GM23338 (cell line): ENCODE results near the gene EGR2. TPM values are rescaled to one million over a fixed set of nuclear protein-coding genes. Genes with fewer than 3 reads are reported as not detected.

Experiments
- ATAC-seq: fragments of 200-7000 bp; cut with Tn5 transposase; 3 replicates; pipeline ENCODE4 v1.9.1; 2020
- DNase-seq: peaks from one replicate; pipeline ENCODE4 v3.0.0-alpha.2; 2015; ENCODE audit warnings: low spot score
- H2AFZ ChIP-seq: fragments of 200-600 bp; sonication (generic); 2 replicates; pipeline ENCODE4 v1.8.0; 2016; ENCODE audit warnings: antibody characterized with exemption, mild to moderate bottlenecking, moderate library complexity
- H3F3A ChIP-seq: fragments of 200-600 bp; sonication (generic); replicated peaks from 2 replicates; pipeline ENCODE4 v1.8.0; 2017; ENCODE audit warnings: antibody characterized with exemption, mixed run types, low read depth
- H3K27ac ChIP-seq: fragments of 200-600 bp; sonication (generic); 2 replicates; pipeline ENCODE4 v1.6.1; 2016; ENCODE audit warnings: low read depth
- H3K27me3 ChIP-seq: fragments of 200-600 bp; sonication (generic); 2 replicates; pipeline ENCODE4 v1.8.0; 2016; ENCODE audit warnings: mild to moderate bottlenecking, mixed run types, moderate library complexity; ENCODE audit not compliant: insufficient read depth
- H3K36me3 ChIP-seq: fragments of 200-600 bp; sonication (generic); 2 replicates; pipeline ENCODE4 v1.8.0; 2016; ENCODE audit warnings: mild to moderate bottlenecking; ENCODE audit not compliant: insufficient read depth
- H3K4me1 ChIP-seq: fragments of 200-600 bp; sonication (generic); 2 replicates; pipeline ENCODE4 v1.8.0; 2016; ENCODE audit warnings: mild to moderate bottlenecking, moderate library complexity; ENCODE audit not compliant: insufficient read depth
- H3K4me2 ChIP-seq: fragments of 200-600 bp; sonication (generic); 2 replicates; pipeline ENCODE4 v1.7.1; 2017; ENCODE audit warnings: mixed run types
- H3K4me3 ChIP-seq: fragments of 200-600 bp; sonication (generic); 2 replicates; pipeline ENCODE4 v1.6.1; 2016; ENCODE audit warnings: mixed run types
- H3K79me2 ChIP-seq: fragments of 200-600 bp; sonication (generic); replicated peaks from 2 replicates; pipeline ENCODE4 v1.8.0; 2017; ENCODE audit warnings: mild to moderate bottlenecking; ENCODE audit not compliant: insufficient read depth
- H3K9me2 ChIP-seq: fragments of 200-600 bp; sonication (generic); 2 replicates; pipeline ENCODE4 v1.8.0; 2017; ENCODE audit not compliant: insufficient read depth
- H4K20me1 ChIP-seq: fragments of 200-600 bp; sonication (generic); replicated peaks from 2 replicates; pipeline ENCODE4 v1.8.0; 2017; ENCODE audit warnings: mild to moderate bottlenecking; ENCODE audit not compliant: insufficient read depth
- H3K27ac Mint-ChIP-seq: 2 replicates; pipeline ENCODE4 v1.8.0; 2020; ENCODE audit warnings: inconsistent platforms, mild to moderate bottlenecking, moderate library complexity, mixed read lengths
- H3K27me3 Mint-ChIP-seq: 3 replicates; pipeline ENCODE4 v1.8.0; 2022; ENCODE audit warnings: low read depth, mild to moderate bottlenecking, moderate library complexity, mixed read lengths, inconsistent platforms; ENCODE audit not compliant: insufficient read depth, poor library complexity
- H3K36me3 Mint-ChIP-seq: 3 replicates; pipeline ENCODE4 v1.8.0; 2021; ENCODE audit warnings: low read depth, mild to moderate bottlenecking, inconsistent platforms, moderate library complexity, mixed read lengths
- H3K4me1 Mint-ChIP-seq: 3 replicates; pipeline ENCODE4 v1.8.0; 2020; ENCODE audit warnings: mild to moderate bottlenecking, inconsistent platforms, mixed read lengths
- H3K4me3 Mint-ChIP-seq: 3 replicates; pipeline ENCODE4 v1.8.0; 2021; ENCODE audit warnings: moderate library complexity, mild to moderate bottlenecking, inconsistent platforms, mixed read lengths
- H3K9me3 Mint-ChIP-seq: 3 replicates; pipeline ENCODE4 v1.8.0; 2020; ENCODE audit warnings: moderate library complexity, mild to moderate bottlenecking, inconsistent platforms, mixed read lengths
- CREB1 ChIP-seq: fragments of 250-450 bp; sonication (Bioruptor Pico); IDR thresholded peaks from 2 replicates; pipeline ENCODE4 v1.5.0; 2020; ENCODE audit warnings: low read depth, mild to moderate bottlenecking, moderate library complexity
- EZH2phosphoT487 ChIP-seq: fragments of 200-600 bp; sonication (generic); IDR thresholded peaks from one replicate; pipeline ENCODE4 v1.8.1; 2018; ENCODE audit warnings: antibody characterized with exemption; ENCODE audit not compliant: unreplicated experiment
- JUNB ChIP-seq: IDR thresholded peaks from one replicate; pipeline ENCODE4 v1.6.1; 2016; ENCODE audit warnings: antibody characterized with exemption; ENCODE audit not compliant: unreplicated experiment
- NANOG ChIP-seq: IDR thresholded peaks from 2 replicates; pipeline ENCODE4 v1.6.1; 2016; ENCODE audit warnings: antibody characterized with exemption, borderline replicate concordance
- POLR2AphosphoS5 ChIP-seq: IDR thresholded peaks from 2 replicates; pipeline ENCODE4 v1.6.1; 2016; ENCODE audit warnings: antibody characterized with exemption, low read depth
- STAT1 ChIP-seq: IDR thresholded peaks from one replicate; pipeline ENCODE4 v1.6.1; 2016; ENCODE audit warnings: antibody characterized with exemption; ENCODE audit not compliant: unreplicated experiment
- ZNF331 ChIP-seq: fragments of 250-450 bp; sonication (Bioruptor Pico); IDR thresholded peaks from 2 replicates; pipeline ENCODE4 v1.5.0; 2020; ENCODE audit warnings: low read depth, mild to moderate bottlenecking, moderate library complexity
- polyA plus RNA-seq: library from polyadenylated mRNA; unstranded; fragments of >200 nt; fragmentation: Nextera tagmentation; extraction: Ambion mirVana; gene quantifications from 2 replicates; pipeline ENCODE4 v1.2.1, GENCODE V29; 2016
- total RNA-seq: library from RNA; depleted of rRNA; stranded (reverse); fragments of >200 nt; shearing (Covaris generic); gene quantifications from 2 replicates; pipeline ENCODE4 v1.2.3, GENCODE V29; 2014
- TF ChIP-seq, protein P1 (sequence below), 2 experiments: fragments of 200-600 bp in 1 of 2; sonication (generic) in 1 of 2; conservative IDR thresholded peaks; 2 replicates each; pipeline versions ENCODE4 v1.5.1 to v1.6.1; 2016 to 2017; ENCODE audit warnings: antibody characterized with exemption in 2 of 2, low read depth in 2 of 2, mild to moderate bottlenecking in 2 of 2, moderate library complexity in 1 of 2
- TF ChIP-seq, protein P2 (sequence below): IDR thresholded peaks from 2 replicates; pipeline ENCODE4 v1.6.1; 2016; ENCODE audit warnings: antibody characterized with exemption

Gene EGR2
- total and polyA plus RNA-seq, 2 experiments from 2014 or later: 2.3 to 3.5 TPM

DNA sequence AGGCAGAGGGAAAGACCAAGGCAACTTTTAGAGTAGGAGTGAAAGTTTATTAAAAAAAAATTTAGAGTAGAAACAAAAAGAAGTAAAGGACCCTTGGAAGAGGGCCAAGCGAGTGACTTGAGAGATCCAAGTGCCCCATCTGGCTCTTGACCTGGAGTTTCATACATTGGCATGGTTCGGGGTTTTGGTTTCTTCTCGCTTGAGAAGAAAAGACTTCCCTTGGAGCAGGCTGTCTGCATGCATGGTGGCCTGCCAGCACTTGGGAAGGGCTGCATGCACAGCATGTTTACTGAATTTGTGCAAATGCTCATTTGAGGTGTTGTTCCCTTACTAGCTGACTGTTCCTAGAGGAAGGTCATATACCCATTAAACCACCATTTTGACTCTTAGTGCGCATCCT is 20.4 kb downstream of the EGR2 start (continued):
- TF ChIP-seq, protein P1, sequence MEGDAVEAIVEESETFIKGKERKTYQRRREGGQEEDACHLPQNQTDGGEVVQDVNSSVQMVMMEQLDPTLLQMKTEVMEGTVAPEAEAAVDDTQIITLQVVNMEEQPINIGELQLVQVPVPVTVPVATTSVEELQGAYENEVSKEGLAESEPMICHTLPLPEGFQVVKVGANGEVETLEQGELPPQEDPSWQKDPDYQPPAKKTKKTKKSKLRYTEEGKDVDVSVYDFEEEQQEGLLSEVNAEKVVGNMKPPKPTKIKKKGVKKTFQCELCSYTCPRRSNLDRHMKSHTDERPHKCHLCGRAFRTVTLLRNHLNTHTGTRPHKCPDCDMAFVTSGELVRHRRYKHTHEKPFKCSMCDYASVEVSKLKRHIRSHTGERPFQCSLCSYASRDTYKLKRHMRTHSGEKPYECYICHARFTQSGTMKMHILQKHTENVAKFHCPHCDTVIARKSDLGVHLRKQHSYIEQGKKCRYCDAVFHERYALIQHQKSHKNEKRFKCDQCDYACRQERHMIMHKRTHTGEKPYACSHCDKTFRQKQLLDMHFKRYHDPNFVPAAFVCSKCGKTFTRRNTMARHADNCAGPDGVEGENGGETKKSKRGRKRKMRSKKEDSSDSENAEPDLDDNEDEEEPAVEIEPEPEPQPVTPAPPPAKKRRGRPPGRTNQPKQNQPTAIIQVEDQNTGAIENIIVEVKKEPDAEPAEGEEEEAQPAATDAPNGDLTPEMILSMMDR (conservative IDR thresholded peaks at IDR 0.05; ENCODE audit: low read depth in 2 of 2): no peak
- TF ChIP-seq NANOG (no peak), CREB1 (CRISPR knock-in tag) (no peak), EZH2phosphoT487 (no peak), STAT1 (no peak)

DNA sequence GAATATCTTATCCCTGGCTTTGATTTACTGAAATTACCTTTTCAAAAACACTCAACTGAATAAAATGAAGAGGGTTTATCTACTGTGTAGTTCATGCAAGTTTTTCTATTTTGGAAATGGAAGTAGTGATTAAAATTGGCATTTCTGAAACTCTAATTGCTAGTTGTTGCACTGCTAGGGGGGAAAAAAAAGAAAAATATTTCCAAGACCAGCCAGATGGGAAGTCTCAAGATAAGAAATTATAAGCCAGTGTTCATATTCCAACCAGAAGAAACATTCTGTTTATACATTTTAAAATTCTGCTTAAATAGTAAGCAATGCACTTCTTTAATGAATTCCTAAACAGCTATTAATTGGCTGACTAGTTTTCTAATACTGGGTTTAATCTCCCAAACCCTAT is 21.1 kb downstream of the EGR2 start:
- DNase-seq (no peak), ATAC-seq (no peak)
- peaks cover 13% of the 10 kb centered on the region; the same call in 2 of the 3 replicates for H3K4me1 Mint-ChIP-seq
- no peaks in the 10 kb centered on the region for H3K9me3 Mint-ChIP-seq
- Histone ChIP-seq H3K4me2 (no peak overlapping the region), H3K79me2 (no peaks in the 10 kb centered on the region), H3K4me3 (no peak overlapping the region), H3K9me2 (no peaks in the 10 kb centered on the region), H4K20me1 (no peaks in the 10 kb centered on the region), H3K36me3 (no peaks in the 10 kb centered on the region), H3F3A (no peaks in the 10 kb centered on the region), H3K4me1 (peaks cover 11% of the 10 kb centered on the region; the same call in 1 of the 2 replicates), H2AFZ (no peak overlapping the region), H3K27ac (no peak overlapping the region), H3K27me3 (no peaks in the 10 kb centered on the region)
- no peak overlapping the region for H3K4me3 Mint-ChIP-seq
- no peaks in the 10 kb centered on the region for H3K36me3 Mint-ChIP-seq
- no peak overlapping the region for H3K27ac Mint-ChIP-seq
- H3K27me3 Mint-ChIP-seq: no peaks in the 10 kb centered on the region
- no peak for TF ChIP-seq ZNF331

DNA sequence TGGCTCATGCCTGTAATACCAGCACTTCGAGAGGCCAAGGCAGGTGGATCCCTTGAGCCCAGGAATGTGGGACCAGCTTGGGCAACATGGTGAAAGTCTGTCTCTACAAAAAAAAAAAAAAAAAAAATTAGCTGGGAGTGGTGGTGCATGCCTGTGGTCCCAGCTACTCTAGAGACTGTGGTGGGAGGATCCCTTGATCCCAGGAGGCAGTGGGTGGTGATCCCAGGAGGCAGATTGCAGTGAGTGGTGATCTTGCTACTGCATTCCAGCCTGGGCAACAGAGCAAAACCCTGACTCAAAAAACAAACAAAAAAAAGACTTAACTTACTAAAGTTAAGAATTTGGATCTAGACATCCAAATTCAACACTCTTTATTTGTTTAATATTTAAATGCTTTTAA is 21.9 kb downstream of the EGR2 start:
- no peaks in the 10 kb centered on the region for H3K79me2 ChIP-seq
- Mint-ChIP-seq H3K36me3 (no peaks in the 10 kb centered on the region), H3K4me3 (no peak overlapping the region), H3K27me3 (peaks cover 2% of the 10 kb centered on the region), H3K27ac (no peak overlapping the region), H3K9me3 (no peaks in the 10 kb centered on the region), H3K4me1 (peaks cover 14% of the 10 kb centered on the region)
- TF ChIP-seq ZNF331 (no peak), STAT1 (no peak), NANOG (no peak), JUNB (no peak), POLR2AphosphoS5 (no peak), CREB1 (CRISPR knock-in tag) (no peak)
- TF ChIP-seq, protein P2, sequence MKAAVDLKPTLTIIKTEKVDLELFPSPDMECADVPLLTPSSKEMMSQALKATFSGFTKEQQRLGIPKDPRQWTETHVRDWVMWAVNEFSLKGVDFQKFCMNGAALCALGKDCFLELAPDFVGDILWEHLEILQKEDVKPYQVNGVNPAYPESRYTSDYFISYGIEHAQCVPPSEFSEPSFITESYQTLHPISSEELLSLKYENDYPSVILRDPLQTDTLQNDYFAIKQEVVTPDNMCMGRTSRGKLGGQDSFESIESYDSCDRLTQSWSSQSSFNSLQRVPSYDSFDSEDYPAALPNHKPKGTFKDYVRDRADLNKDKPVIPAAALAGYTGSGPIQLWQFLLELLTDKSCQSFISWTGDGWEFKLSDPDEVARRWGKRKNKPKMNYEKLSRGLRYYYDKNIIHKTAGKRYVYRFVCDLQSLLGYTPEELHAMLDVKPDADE: no peak
- no peak overlapping the region for H3K4me2 ChIP-seq
- no peaks in the 10 kb centered on the region for H4K20me1 ChIP-seq
- no peaks in the 10 kb centered on the region for H3F3A ChIP-seq
- H3K36me3 ChIP-seq: no peaks in the 10 kb centered on the region
- H3K27me3 ChIP-seq: no peaks in the 10 kb centered on the region
- no peaks in the 10 kb centered on the region for H3K9me2 ChIP-seq
- DNase-seq (no peak), ATAC-seq (no peak; the same call in 2 of the 3 replicates)
- H3K4me3 ChIP-seq: no peak overlapping the region
- no peak overlapping the region for H3K27ac ChIP-seq
- peaks cover 11% of the 10 kb centered on the region; the same call in 1 of the 2 replicates for H3K4me1 ChIP-seq
- no peak overlapping the region for H2AFZ ChIP-seq
